Loucy (cell line): ENCODE results near the gene BCKDK.

Experiments used
- H2AFZ ChIP-seq: fragments of 200-600 bp; sonication (generic); 2 replicates; pipeline ENCODE4 v1.6.0; 2016; ENCODE audit warnings: antibody characterized with exemption, mild to moderate bottlenecking, low read length, moderate library complexity
- H3F3A ChIP-seq: fragments of 200-600 bp; 2 replicates; pipeline ENCODE4 v1.6.0; 2016; ENCODE audit warnings: antibody characterized with exemption, low read depth, mild to moderate bottlenecking
- H3K27me3 ChIP-seq: fragments of 200-600 bp; sonication (generic); 2 replicates; pipeline ENCODE4 v1.6.1; 2014; ENCODE audit warnings: low read length, mild to moderate bottlenecking; ENCODE audit not compliant: insufficient read depth, poor library complexity, severe bottlenecking
- H3K36me3 ChIP-seq: fragments of 200-600 bp; sonication (generic); 2 replicates; pipeline ENCODE4 v1.6.1; 2016; ENCODE audit warnings: low read length; ENCODE audit not compliant: insufficient read depth
- H3K4me1 ChIP-seq: fragments of 200-600 bp; sonication (generic); 2 replicates; pipeline ENCODE4 v1.5.1; 2014; ENCODE audit warnings: low read length, mild to moderate bottlenecking; ENCODE audit not compliant: insufficient read depth, poor library complexity, severe bottlenecking
- H3K4me2 ChIP-seq: fragments of 200-600 bp; sonication (generic); 2 replicates; pipeline ENCODE4 v1.6.0; 2014; ENCODE audit warnings: antibody characterized with exemption, low read length, low read depth, mild to moderate bottlenecking; ENCODE audit not compliant: poor library complexity, severe bottlenecking
- H3K4me3 ChIP-seq: fragments of 200-600 bp; sonication (generic); 2 replicates; pipeline ENCODE4 v1.5.1; 2014; ENCODE audit warnings: low read length, mild to moderate bottlenecking, mixed read lengths; ENCODE audit not compliant: poor library complexity, severe bottlenecking
- H3K79me2 ChIP-seq: fragments of 200-600 bp; sonication (generic); 2 replicates; pipeline ENCODE4 v1.6.1; 2014; ENCODE audit warnings: low read length; ENCODE audit not compliant: insufficient read depth
- H3K9ac ChIP-seq: fragments of 200-600 bp; sonication (generic); 2 replicates; pipeline ENCODE4 v1.6.0; 2014; ENCODE audit warnings: mild to moderate bottlenecking, low read depth, low read length, moderate library complexity; ENCODE audit not compliant: poor library complexity, severe bottlenecking
- H3K9me2 ChIP-seq: fragments of 200-600 bp; sonication (generic); replicated peaks from 2 replicates; pipeline ENCODE4 v1.6.1; 2016; ENCODE audit warnings: low read depth, low read length, mixed read lengths
- H3K9me3 ChIP-seq: fragments of 200-600 bp; sonication (generic); 2 replicates; pipeline ENCODE4 v1.6.1; 2014; ENCODE audit warnings: mild to moderate bottlenecking, antibody characterized with exemption, low read length, low read depth; ENCODE audit not compliant: insufficient read depth
- H4K20me1 ChIP-seq: fragments of 200-600 bp; sonication (generic); 2 replicates; pipeline ENCODE4 v1.6.0; 2014; ENCODE audit warnings: antibody characterized with exemption, low read length, mild to moderate bottlenecking; ENCODE audit not compliant: insufficient read depth, poor library complexity, severe bottlenecking
- CTCF ChIP-seq: fragments of 200-600 bp; sonication (generic); conservative IDR thresholded peaks from 2 replicates; pipeline ENCODE4 v1.5.1; 2014; ENCODE audit warnings: mild to moderate bottlenecking, antibody characterized with exemption, low read length
- EZH2phosphoT487 ChIP-seq: fragments of 200-600 bp; IDR thresholded peaks from 2 replicates; pipeline ENCODE4 v1.6.1; 2018; ENCODE audit warnings: antibody characterized with exemption, mild to moderate bottlenecking, moderate library complexity, borderline replicate concordance

BCKDK gene

GRCh38 chr16:31076319-31076718 is 31.9 kb upstream of the BCKDK start:
- H3K4me2 ChIP-seq = no peak overlapping the region
- H3K9ac ChIP-seq = no peak overlapping the region
- no peaks in the 10 kb centered on the region for H3K9me3 ChIP-seq
- H3K27me3 ChIP-seq = no peaks in the 10 kb centered on the region
- H3K36me3 ChIP-seq = peaks cover 19% of the 10 kb centered on the region; the same call in 1 of the 2 replicates
- peaks cover 18% of the 10 kb centered on the region for H3K4me1 ChIP-seq
- H2AFZ ChIP-seq = no peak overlapping the region
- H3K4me3 ChIP-seq = peak overlapping the region; percentile 96
- peaks cover 3% of the 10 kb centered on the region for H3F3A ChIP-seq
- H3K9me2 ChIP-seq = no peaks in the 10 kb centered on the region
- TF ChIP-seq EZH2phosphoT487 (no peak), CTCF (no peak)
- peaks cover 46% of the 10 kb centered on the region for H4K20me1 ChIP-seq
- H3K79me2 ChIP-seq = peaks cover 71% of the 10 kb centered on the region

DNA sequence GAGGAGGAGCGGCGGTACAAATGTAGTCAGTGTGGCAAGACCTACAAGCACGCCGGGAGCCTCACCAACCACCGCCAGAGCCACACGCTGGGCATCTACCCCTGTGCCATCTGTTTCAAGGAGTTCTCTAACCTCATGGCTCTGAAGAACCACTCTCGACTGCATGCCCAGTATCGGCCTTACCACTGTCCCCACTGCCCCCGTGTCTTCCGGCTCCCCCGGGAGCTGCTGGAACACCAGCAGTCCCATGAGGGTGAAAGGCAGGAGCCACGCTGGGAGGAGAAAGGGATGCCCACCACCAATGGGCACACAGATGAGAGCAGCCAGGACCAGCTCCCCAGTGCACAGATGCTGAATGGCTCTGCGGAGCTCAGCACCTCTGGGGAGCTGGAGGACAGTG is 31.2 kb upstream of the BCKDK start:
- H3K9me3 ChIP-seq = no peaks in the 10 kb centered on the region
- H3K27me3 ChIP-seq = no peaks in the 10 kb centered on the region
- H2AFZ ChIP-seq = no peak overlapping the region
- H4K20me1 ChIP-seq = peaks cover 47% of the 10 kb centered on the region
- H3K4me1 ChIP-seq = peaks cover 11% of the 10 kb centered on the region
- H3K9me2 ChIP-seq = no peaks in the 10 kb centered on the region
- H3F3A ChIP-seq = peaks cover 3% of the 10 kb centered on the region
- no peak overlapping the region for H3K4me3 ChIP-seq
- H3K79me2 ChIP-seq = peaks cover 64% of the 10 kb centered on the region
- H3K36me3 ChIP-seq = peaks cover 19% of the 10 kb centered on the region; the same call in 1 of the 2 replicates
- H3K4me2 ChIP-seq = no peak overlapping the region
- no peak overlapping the region for H3K9ac ChIP-seq
- TF ChIP-seq EZH2phosphoT487 (no peak), CTCF (no peak)

GRCh38 chr16:31077592-31078396 is 30.4 kb upstream of the BCKDK start:
- H3K36me3 ChIP-seq = peaks cover 19% of the 10 kb centered on the region; the same call in 1 of the 2 replicates
- peaks cover 60% of the 10 kb centered on the region for H3K79me2 ChIP-seq
- no peaks in the 10 kb centered on the region for H3K9me3 ChIP-seq
- no peak overlapping the region for H3K4me2 ChIP-seq
- H3F3A ChIP-seq = peaks cover 3% of the 10 kb centered on the region
- peaks cover 46% of the 10 kb centered on the region for H4K20me1 ChIP-seq
- H3K9me2 ChIP-seq = no peaks in the 10 kb centered on the region
- H3K27me3 ChIP-seq = no peaks in the 10 kb centered on the region
- no peak overlapping the region for H3K9ac ChIP-seq
- H3K4me3 ChIP-seq = no peak overlapping the region
- TF ChIP-seq EZH2phosphoT487 (no peak), CTCF (no peak)
- H2AFZ ChIP-seq = no peak overlapping the region
- peaks cover 12% of the 10 kb centered on the region for H3K4me1 ChIP-seq
